Testis (tissue), 2 donors: ENCODE data around the gene WNT8A.

Experiments used
- POLR2A ChIP-seq: fragments of 450-650 bp; IDR thresholded peaks from one replicate; pipeline ENCODE4 v1.6.1; 2017; ENCODE audit warnings: antibody characterized with exemption, mild to moderate bottlenecking, moderate library complexity
- TF ChIP-seq, protein P1 (sequence below), 3 experiments: fragments of 450-650 bp in 2 of 3; fragments of 200-600 bp in 1 of 3; sonication (generic) in 1 of 3; IDR thresholded peaks; one replicate each; pipeline ENCODE4 v1.5.1; 2016 to 2019; ENCODE audit warnings: antibody characterized with exemption in 3 of 3, mild to moderate bottlenecking in 2 of 3, moderate library complexity in 1 of 3

DNA sequence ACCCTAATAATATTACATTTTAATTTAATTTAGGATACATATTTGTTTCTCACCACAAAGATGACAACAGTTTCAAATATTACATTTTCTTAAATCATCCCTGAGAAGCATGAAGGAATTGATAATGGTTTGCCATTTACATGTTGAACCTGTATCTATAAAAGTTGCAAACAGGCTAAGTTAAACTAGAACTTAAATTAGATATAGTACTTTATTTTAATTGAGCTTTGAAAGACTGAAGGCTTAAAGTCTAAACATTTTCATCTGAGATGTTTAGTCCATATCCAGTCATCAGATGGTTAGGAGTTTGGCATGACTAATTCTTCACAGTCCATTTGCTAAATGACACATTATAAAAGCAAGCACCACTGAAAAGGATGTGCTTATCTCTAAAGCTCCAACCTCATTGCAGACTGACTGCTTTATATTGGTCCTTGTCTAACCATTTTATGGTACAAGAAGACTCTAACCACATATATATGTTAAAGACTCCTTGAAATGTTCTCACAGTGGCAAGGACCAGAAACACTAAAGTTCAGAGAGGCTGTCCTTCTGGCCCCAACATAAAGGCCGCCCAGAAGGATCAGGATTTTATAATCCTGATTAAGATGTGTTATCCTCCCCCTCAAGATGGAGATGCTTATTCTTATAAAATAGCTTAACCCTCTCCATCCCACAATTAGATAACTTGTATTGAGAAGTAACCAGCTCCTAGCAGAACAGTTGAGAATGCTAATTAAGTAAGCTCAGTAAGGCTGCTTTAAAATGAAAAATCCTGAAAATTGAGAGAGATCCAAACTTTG, 25.8 kb downstream of the WNT8A start:
- TF ChIP-seq, protein P1, sequence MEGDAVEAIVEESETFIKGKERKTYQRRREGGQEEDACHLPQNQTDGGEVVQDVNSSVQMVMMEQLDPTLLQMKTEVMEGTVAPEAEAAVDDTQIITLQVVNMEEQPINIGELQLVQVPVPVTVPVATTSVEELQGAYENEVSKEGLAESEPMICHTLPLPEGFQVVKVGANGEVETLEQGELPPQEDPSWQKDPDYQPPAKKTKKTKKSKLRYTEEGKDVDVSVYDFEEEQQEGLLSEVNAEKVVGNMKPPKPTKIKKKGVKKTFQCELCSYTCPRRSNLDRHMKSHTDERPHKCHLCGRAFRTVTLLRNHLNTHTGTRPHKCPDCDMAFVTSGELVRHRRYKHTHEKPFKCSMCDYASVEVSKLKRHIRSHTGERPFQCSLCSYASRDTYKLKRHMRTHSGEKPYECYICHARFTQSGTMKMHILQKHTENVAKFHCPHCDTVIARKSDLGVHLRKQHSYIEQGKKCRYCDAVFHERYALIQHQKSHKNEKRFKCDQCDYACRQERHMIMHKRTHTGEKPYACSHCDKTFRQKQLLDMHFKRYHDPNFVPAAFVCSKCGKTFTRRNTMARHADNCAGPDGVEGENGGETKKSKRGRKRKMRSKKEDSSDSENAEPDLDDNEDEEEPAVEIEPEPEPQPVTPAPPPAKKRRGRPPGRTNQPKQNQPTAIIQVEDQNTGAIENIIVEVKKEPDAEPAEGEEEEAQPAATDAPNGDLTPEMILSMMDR (IDR thresholded peaks at IDR 0.05), result no peak
- TF ChIP-seq POLR2A, result no peak
